ENCODE results near the gene PPP1R16B.

Gene PPP1R16B

DNA sequence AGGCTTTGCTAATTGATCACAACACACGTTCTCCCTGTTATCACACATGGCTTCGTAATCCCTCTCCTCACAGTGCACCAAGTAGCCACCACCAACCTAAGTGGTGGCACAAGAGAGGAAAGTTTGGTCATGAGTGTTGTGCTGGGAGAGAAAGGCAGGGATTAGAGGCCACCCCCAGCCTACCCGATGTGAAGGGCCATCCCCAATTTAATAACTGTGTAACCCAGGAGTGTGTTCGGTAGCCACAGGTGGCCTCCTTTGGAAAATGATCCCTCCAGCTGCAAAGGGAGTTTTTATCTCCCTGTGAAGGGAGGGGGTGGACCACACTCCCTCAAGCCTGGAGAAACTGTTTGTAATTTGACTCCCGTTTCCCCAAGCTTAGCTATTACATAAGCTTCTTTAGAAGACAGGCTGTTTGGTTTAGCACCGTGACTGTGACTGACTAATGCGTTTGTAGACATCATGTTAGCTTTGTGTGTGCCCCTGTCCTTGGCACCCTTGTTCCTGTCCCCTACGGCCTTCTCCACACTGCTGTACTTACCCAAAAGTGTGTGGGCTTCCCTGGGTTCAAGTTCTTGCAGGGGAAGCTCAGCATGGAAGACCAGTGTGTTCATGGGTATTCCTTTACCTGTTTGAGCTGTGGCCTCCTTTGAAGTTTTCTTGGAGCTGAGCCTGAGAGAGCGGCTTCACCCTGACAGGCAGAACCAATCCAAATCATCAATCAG lies 20.6 kb downstream of the PPP1R16B start:
- DNase-seq (ENCODE audit: low read depth in 2 of 2) = no peak

DNA sequence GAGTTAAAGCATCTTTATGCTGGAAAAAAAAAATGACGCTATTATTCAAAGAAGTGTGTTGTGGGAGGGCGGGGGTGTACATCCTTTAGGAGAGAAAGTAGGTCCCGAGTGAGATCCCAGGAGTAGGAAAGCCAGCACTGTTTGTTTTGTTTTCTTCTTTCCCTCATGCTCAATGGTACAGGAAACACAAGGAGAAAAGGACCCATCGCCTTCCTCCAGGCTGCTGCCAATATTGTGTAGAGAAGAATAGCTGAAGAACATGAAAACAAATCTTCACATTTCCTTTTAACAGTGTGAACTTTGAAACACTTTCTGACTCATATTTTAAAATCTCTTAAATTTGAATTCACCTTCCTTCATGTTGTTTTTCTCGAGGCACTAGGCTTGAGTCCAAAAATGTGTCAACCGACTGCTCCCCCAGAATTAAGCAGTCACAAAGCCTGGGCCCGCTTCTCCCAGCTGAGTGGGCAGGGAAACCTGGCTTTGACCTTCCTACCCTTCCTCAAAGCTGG lies 22.3 kb downstream of the PPP1R16B start:
- DNase-seq (ENCODE audit: low read depth in 2 of 2) = no peak

DNA sequence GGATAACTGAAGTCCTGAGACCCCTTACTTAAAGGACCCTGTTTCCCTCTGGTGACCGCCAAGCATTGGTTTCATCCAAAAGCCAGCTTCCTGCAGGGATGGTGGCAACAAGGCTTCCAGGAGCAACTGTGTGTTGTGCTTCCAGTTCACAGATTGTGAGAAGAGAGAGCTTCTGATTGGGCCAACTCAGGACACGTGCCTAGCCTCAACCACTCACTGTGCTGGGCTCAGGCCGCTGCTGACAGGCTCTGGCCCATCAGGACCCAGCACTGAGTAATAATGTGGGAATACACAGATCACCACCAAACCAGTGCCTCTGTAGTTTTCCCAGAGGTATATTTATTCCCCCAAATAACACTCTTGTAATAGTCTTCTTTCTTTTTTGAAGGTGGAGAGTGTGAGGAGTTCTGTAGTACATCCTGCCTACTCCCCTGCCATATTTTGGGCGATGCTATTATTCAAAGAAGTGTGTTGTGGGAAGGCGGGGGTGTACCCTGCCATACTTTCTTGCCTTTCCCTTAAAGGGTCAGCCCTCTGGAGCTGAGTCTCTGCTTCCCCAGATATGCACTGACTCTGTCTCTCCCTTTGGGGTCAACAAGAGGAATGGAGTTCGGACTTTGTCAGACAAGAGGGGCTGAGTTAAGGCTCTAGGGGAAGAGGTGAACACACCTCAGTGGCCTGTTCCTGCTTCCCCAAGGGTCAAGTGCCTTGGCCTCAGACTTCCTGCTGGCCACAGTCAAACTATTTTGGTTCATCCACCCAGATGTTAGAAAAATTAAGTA lies 23.2 kb downstream of the PPP1R16B start:
- no peak for DNase-seq (ENCODE audit: low read depth in 2 of 2)

DNA sequence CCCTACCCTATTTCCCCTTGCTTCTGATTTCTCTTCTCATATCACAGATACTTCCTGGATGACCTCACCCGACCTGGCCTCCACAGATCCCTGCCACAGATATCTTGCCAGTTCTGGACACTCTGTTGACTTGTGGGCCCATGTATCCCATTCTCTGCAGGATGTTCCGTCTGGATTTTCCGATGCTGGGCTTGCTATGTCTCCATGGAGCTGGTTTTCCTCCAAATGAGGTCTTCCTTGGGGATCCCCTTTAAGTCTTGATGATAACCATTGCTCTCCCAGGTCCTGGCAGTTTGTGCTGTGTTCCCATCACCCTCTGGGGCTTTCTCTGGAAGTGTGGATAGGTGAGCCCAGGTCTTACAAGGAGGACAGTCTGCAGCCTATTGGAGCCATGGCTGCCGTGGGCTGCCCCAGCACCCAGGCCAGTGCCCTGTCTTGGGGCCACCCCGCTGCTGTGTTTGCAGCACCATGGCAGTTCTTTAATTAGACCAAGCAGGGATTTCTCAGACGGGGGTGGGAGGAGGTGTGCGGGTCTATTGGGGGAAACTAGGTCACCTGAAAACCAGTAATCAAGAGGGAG lies 23.9 kb downstream of the PPP1R16B start:
- no peak for DNase-seq (ENCODE audit: low read depth in 2 of 2)

DNA sequence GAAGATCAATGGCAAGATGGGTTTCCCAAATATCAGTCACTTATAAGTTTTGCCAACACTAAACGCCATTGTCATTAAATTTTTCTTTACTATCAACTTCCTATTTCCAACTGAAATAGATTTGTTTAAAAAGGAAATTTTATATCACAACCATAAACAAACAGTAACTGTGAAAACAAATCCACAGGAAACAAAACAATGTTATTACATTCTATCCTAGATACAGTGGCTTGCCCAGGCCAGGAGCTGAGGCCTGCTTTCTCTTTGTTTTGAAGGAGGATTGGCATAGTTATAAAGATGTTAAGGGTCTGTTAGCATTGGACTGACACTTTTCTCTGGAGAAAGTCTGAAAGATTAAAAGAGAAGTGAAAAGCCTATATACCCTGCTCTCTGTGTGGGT lies 24.9 kb downstream of the PPP1R16B start:
- DNase-seq (ENCODE audit: low read depth in 2 of 2) = no peak

DNA sequence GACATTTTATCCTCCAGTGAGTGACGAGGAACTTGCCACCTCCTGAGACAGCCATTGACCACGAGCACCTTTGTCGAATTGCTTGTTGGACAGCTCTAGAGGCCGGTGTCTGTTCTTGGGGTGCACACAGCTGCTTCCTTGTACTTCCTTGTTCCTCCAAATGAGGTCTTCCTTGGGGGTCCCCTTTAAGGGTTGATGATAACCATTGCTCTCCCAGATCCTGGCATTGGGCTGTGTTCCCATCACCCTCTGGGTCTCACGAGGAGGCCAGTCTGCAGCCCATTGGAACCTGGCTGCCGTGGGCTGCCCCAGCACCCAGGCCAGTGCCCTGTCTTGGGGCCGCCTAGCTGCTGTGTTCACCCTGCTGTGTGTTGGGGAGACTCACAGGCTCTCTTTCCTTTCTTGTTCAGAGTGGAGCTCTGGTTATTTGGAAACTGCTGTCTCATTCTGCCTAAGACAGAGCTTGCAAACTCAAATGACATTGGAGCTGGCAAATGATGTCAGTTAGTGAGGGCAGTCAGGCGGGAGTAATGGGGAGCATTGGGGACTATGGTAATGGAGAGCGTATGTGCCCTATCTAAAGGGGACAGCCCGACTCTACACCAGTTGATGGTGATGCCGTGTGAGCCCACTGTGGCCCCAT lies 25.7 kb downstream of the PPP1R16B start:
- DNase-seq (ENCODE audit: low read depth in 2 of 2) = no peak

DNA sequence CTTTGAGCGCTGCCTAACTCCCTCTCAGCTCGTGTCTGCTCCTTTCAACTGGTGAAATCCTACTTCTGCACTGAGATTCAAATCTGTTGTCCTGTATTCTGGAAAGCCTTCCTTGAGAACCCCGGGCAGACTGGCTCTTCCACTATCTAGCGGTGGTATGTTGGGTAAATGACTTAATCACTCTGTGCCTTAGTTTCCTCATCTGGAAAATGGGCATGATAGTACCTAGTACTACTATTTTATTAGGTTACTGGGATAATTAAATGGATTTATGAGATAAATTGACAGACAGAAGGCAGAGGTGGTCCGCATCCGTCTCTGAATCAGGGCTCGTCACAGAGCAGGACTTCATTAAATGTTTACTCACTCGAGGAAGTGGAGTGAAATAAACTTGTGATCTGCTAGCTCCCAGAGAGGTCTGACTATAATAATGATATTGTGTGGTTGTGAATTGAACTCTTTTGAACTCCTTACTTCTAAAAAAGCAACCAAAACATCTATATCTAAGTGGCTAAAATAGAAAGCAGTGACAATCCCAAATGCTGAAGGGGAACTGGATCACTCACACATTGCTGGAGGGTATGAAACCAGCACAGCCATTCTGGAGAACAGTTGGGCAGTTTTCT lies 26.6 kb downstream of the PPP1R16B start:
- DNase-seq (ENCODE audit: low read depth in 2 of 2) = no peak

DNA sequence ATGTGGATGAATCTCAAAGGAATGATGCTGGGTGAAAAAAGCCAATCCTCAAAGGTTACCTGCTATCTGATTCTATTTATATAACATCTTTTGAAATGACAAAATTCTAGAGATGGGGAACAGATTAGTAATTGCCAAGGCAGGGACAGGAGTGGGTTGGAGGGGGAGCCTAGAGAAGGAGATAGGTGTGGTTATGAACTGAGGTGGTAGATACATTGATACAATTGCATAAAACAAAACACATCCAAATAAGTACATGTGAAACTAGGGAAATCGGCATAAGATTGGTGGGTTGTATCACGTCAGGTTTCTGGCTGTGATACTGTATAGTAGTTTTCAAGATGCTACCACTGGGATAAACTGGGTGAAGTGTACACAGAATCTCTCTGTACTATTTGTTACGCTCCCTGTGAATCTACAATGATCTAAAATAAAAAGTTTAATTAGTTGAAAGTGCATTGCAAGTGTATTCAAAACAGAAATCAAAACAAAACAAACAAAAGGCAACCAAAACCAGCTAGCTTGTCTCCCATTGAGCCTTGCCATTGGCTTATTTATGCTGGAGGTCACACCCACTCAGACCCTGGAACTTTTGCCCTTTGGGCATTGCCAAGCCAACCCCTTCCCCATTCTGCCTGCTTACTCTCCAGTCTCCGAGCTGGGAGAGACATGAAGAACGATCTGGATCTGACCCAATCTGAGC lies 27.8 kb downstream of the PPP1R16B start:
- DNase-seq (ENCODE audit: low read depth in 2 of 2) = no peak

DNA sequence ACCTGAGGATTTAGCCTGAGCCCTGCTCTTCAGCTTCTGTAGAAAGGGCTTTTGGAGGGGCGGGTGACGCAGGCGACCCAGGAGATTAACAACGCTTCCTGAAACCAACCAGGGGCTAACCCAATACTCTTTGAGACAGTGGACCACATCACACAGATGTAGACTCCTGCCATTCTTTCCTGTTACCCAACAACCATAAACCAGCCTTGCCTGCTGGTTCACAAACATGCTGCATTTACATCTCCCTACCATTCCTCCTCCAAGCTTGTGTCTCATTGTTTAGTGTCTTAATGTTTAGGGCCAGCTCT lies 28.3 kb downstream of the PPP1R16B start:
- no peak for DNase-seq (ENCODE audit: low read depth in 2 of 2)

DNA sequence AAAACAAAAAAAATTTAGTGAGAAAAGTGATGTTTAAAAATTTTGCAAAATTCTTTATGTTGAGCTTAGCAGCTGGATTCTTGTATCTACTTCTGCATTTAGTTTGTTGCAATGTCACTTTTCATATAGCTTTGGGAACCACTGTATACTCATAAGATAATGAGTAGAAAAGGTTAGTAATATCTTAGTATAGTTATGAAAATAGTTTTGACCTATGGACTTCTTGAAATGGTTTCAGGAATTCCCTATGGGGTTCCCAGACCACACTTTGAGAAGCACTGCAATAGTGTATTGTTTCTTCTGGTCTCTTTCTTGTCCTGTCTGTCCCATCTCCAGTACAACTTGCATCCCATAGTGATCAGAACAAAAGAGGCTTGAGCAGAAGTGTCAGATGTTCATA lies 29.4 kb downstream of the PPP1R16B start:
- no peak for DNase-seq (ENCODE audit: low read depth in 2 of 2)

DNA sequence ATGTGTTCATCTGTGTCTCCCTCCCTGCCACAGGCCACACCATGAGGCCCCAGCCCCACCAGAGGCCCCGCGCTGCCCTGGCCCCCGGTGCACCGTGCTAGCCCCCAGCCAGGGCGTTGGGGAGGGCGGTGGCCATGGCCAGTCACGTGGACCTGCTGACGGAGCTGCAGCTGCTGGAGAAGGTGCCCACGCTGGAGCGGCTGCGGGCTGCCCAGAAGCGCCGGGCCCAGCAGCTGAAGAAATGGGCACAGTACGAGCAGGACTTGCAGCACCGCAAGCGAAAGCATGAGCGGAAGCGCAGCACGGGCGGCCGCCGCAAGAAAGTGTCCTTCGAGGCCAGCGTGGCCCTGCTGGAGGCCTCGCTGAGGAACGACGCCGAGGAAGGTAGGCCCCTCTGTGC lies 30.3 kb downstream of the PPP1R16B start:
- DNase-seq (ENCODE audit: low read depth in 2 of 2) = no peak

DNA sequence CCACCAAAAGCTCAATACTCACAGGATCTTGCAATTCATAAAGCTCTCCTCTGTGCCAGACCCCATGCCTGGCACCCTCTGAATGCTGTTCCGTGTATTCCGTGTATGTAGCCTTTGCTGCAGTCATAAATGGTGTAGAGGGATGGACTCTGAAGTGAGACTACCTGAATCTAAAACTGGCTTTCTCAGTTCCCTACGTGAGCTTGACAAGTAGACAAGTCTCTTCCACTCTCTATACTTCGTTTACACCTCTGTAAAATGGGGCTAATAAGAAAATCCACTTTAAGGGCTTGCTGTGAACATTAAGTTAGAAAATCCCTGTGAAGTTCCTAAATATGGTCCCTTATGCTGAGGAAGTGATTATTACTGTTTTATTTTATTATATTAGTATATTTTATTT lies 31.5 kb downstream of the PPP1R16B start:
- DNase-seq (ENCODE audit: low read depth in 2 of 2) = no peak

DNA sequence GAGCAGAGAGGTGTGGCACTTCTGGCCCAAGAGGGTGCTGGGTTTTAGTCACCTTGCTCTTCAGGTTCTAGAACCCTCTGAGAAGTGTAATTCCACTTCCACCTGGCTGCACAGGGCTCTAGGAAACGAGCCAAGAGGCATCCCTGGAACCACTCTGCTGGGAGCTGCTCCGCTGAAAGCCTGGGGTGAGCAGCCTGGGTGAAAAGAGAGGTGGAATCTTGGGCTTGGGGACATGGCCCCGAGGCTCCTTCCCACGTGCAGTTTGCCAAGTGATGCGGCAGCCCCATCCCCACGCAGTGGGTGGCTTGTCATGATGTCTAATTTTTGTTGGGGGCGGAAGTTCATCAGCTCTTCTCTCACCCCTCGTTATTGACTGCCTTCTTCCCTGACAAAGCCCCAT lies 32.8 kb downstream of the PPP1R16B start:
- DNase-seq (ENCODE audit: low read depth in 2 of 2) = no peak

DNA sequence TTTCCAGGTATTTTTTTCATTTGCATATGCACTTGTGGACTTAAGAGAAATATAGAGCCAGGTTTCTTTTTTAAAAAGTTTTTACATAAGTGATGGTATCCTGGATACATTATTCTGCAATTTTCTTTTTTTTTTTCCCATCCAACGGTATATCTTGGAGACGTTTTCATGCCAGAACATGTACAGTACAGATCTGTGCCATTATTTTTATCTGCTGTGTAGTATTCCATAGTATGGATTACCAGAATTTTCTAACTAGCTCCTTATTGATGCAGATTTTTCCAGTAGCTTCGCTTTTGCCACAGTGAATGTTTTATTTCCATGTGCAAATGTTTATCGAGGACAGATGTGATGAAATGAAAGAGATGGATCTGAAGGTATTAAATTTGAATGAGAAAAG lies 34.1 kb downstream of the PPP1R16B start:
- no peak for DNase-seq (ENCODE audit: low read depth in 2 of 2)

DNA sequence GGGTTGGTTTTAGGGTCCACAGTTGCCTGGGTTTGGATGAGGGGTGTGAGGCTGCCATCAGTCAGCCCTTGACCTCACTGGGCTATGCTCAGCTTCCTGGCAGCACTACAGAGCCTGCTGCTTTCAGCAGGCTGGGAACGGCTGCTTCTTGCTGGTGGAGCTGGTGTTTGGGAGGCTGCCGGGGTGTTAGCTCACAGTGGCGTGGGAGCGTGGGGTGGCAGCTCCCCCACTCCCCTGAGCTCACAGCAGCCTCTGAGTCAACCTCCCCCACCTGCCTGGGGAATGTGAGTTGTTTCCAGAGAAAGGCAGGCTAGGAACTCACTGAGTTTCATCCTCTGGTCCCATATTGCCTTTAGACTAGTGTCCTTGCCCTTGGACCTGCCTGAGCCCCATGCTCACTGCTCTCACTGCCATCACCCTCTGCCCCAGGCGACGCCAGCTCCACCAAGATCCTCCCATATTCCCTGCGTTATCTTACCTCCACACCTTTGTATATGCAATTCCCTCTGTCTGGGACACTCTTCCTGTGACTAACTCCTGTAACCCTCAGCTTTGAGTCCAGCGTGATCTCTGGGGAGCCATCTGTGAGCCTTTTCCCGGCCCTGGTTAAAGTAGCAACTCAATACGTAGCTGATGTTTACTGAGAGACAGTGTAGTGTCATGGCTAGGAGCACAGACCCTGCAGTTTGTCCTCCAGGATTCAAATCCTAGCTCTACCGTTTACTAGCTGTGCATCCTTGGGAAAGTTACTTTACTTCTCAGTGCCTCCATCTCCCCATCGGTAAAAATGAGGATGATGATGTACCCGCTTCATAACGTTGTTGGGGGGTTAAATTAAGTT lies 34.8 kb downstream of the PPP1R16B start:
- DNase-seq (ENCODE audit: low read depth in 2 of 2) = peak in 1 of 2 experiments; percentile 33

DNA sequence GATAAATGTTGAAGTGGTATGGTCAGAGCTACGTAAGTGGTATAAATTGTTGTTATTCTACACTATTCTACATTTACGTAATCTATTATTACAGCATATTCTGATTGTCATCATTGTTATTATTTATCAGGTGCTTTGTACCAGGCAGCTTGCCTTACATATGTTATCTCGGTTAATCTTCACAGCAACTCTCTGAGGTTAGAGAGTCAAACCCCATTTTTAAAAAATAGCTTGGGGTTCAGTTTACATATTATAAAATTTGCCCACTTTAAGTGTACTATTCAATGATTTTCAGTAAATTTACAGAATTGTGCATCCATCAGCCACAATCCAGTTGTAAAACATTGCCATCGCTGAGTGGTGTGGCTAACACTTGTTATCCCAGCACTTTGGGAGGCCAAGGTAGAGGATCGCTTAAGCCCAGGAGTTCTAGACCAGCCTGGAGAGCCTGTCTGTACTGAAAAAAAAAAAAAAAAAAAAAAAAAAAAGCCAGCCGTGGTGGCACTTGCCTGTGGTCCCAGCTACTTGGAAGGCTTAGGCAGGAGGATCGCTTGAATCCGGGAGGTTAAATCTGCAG lies 35.5 kb downstream of the PPP1R16B start:
- DNase-seq (ENCODE audit: low read depth in 2 of 2) = no peak

DNA sequence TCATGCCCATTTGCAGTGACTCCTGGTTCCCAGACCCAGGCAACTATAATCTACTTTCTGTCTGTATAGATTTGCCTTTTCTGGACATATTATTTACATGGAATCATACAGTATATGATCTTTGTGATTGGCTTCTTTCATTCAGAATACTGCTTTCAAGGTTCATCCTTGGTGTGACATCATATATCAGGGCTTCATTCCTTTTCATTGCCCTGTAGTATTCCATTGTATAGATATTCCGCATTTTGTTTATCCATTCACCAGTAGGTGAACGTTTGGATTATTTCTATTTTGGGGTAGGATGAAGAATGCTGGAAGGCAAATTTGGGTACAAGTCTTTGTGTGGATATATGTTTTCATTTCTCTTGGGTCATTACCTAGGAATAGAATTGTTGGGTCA lies 36.1 kb downstream of the PPP1R16B start:
- no peak for DNase-seq (ENCODE audit: low read depth in 2 of 2)

DNA sequence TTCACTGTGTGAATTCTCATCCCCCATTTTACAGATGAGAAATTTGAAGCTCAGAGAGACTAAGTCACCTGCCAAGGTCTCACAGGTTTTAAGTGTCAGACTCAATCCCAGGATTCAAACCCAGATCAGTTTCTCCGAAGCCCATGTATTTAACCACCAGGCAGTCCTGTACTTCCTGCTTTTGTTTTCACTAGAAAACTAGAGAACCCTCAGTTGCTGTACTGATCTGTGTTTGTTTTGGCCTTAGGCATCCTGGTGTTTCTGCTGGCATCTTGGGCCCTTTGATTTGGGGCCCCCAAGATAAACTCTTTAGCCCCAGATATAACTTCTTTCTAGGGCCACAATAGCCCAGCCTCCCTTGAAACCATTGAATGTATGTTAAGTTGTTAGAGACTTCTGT lies 36.5 kb downstream of the PPP1R16B start:
- DNase-seq (ENCODE audit: low read depth in 2 of 2) = no peak

DNA sequence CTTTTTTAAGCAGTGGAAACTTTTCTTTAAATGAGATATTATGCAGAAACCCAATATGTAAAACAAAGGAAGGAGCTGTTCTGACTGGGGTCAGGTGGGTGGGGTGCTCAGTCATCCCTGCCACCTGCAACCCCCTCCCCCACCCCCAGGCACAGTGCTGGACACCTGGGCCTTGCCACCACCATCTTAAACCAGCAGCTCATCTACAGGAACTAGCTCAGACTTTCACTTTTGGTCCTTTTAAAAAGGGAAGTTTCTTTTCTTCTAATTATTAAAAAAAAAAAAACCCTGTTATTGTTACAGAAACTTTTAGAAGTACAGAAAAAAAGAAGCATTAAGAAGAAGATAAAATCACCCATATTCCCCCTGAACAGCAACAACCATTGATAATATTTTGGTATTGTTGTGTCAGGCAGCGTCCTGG lies 37.1 kb downstream of the PPP1R16B start:
- DNase-seq (ENCODE audit: low read depth in 2 of 2) = peak; percentile 50 to 74

DNA sequence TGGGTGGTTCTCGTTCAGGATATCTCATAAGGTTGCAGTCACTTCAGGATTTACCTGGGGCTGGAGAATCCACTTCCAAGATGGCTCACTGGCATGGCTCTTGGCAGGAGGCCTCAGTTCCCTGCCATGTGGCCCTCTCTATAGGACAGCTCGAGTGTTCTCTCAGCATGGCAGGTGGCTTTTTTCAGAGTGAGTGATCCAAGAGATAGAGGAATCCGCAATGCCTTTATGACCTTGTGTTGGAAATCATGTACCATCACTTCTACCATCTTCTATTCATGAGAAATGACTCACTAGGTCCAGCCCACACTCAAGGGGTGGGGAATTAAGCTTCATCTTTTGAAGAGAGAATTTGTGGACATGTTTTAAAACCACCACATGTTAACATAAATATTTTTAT lies 37.8 kb downstream of the PPP1R16B start:
- DNase-seq (ENCODE audit: low read depth in 2 of 2) = peak; percentile 33 to 46

Measured in stimulated activated CD4-positive, alpha-beta T cell treated with anti-CD3 and anti-CD28 coated beads, Interleukin-12 subunit alpha, Interleukin-12 subunit beta, amount 100 ng/mL, for 24 hours (primary cell).